GM21723 (cell line): ENCODE results near the gene BLID.

Experiments used
- ATAC-seq: cut with Tn5 transposase; IDR thresholded peaks from one replicate; pipeline ENCODE4 v1.9.1; 2021; ENCODE audit warnings: mild to moderate bottlenecking, moderate library complexity; ENCODE audit not compliant: unreplicated experiment

The BLID gene

GRCh38 chr11:122085264-122085663, 30.8 kb downstream of the BLID start:
- no peak for ATAC-seq

- ATAC-seq: no peak
These were observed 33.8 kb downstream of the BLID start for GRCh38 chr11:122082205-122082604.

- no peak for ATAC-seq
These were observed 34.9 kb downstream of the BLID start for GRCh38 chr11:122081073-122081472.

- ATAC-seq: no peak
These were observed 38.6 kb downstream of the BLID start for GRCh38 chr11:122077459-122077858.

GRCh38 chr11:122076512-122077120, 39.4 kb downstream of the BLID start:
- no peak for ATAC-seq

- no peak for ATAC-seq
These were observed 41.0 kb downstream of the BLID start for GRCh38 chr11:122075016-122075415.

- no peak for ATAC-seq
These were observed 42.0 kb downstream of the BLID start for GRCh38 chr11:122074022-122074421.

GRCh38 chr11:122071709-122072202, 44.3 kb downstream of the BLID start:
- no peak for ATAC-seq

GRCh38 chr11:122069707-122070360, 46.2 kb downstream of the BLID start:
- no peak for ATAC-seq

GRCh38 chr11:122068837-122069236, 47.2 kb downstream of the BLID start:
- ATAC-seq: no peak

GRCh38 chr11:122068141-122068540, 47.9 kb downstream of the BLID start:
- no peak for ATAC-seq
